Measurements from ENCODE around the gene FCHSD2. TPM values are rescaled to one million over a fixed set of nuclear protein-coding genes. Genes with fewer than 3 reads are reported as not detected.

FCHSD2 gene
- polyA plus RNA-seq, 1 donor: 48.4 TPM

DNA sequence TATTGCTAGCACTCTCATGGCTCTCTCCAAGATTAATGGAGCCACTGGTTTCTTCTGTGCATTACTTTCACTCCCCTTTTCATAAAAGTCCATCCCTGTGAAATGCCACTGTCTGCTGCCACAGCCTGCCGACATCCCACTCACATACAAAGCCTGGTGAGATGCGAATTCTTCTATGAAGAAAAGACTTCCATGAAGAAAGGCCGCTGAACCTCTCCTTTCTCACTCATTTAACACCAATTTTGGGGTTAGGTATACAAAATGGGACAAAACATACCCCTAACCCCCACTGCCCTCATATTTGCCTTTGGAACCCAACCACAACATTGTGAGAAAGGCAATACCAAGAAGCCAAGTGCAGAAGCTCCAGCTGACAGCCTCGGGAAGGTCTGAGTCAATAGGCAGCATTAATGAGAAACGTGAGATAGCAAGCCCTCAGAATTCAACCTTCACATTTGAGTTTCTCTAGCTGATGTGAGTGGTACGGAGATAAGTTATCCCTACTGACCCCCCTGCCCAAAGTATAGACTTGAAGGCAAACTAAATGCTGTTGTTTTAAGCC is 171.5 kb downstream of the FCHSD2 start:
- no peak for DNase-seq

- DNase-seq: no peak
These were observed 172.2 kb downstream of the FCHSD2 start for GRCh38 chr11:72969894-72970335.

DNA sequence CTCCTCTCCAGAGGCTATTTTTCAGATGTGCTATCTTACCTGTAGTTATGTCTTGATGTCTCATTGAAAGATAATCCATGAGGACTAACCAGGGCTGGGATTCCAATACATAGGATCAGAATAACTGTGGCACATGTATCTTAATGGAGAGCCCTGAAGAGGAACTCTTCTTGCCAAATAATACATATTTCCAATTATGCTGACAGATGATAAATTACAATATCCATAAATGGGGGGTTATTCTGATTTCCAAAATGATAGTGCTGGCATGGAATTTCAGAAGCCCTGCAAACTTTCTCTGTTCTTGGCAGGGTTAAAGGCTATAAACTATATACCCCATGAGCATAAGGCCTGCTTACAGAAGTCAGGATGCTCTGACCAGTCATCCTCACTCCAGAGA is 173.7 kb downstream of the FCHSD2 start:
- no peak for DNase-seq

DNA sequence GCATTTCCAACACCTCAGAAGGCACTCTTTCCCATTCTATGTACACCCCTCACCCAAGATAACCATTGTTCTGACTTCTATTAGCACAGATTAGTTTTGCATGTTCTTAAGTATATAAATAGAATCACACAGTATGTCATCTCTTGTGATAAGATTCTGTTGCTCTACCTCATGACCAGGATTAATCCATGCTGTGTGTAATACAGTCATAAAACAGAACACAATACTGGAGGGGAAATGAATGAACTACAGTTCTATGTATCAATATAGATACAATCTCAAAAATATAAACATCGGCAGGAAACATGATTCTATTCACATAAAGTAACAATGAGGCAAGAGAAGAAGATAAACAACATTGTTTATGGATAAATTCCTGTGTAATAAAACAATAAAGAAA is 176.4 kb downstream of the FCHSD2 start:
- DNase-seq: no peak

DNA sequence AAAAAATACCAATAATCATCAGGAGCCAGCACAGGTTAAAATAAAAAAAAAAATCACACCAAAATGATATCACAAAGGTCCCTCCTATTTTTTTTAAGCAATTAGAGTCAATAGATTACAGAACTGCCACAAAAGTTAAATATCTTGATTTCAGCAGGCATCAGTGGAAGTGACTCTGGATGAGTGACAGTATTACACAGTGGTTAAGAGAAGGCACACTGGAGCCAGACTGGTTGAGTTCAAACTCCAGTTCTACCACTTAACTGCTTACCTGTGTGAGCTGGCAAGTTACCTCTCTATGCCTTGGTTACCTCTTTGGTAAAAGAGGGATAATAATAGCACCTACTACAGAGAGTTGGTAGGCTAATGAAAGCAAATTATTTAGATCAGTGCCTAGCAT is 179.4 kb downstream of the FCHSD2 start:
- DNase-seq: no peak

- DNase-seq: no peak
These were observed 180.0 kb downstream of the FCHSD2 start for GRCh38 chr11:72962084-72962483.

DNA sequence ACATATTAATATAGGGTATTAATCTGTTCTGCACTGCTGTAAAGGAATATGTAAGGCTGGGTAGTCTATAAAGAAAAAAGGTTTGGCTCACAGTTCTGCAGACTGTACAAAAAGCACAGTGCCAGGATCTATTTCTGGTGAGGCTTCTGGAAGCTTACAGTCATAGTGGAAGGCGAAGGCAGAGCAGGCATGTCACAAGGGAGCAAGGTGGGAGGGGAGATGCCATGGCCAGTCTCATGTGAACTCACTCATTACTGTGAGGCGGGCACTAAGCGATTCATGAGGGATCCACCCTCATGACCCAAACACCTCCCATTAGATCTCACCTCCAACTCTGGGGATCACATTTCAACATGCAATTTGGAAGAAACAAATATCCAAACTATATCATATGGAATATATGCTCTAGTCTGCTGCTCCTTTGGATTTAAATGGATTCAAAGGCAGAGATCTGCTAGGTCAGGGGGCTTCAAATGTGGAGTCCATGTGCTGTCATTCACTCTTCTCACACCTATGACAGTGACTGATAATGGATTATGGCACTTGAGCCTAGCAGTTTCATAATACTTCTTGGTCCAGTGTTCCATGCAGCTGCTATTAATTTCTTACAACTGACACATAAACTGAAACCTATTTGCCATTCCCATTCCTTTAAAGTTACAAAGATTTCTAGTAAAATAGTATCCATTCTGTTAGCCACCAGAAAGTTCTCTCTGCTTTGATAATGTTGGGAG is 182.0 kb downstream of the FCHSD2 start:
- no peak for DNase-seq

- no peak for DNase-seq
These were observed 183.3 kb downstream of the FCHSD2 start for GRCh38 chr11:72958791-72959190.

DNA sequence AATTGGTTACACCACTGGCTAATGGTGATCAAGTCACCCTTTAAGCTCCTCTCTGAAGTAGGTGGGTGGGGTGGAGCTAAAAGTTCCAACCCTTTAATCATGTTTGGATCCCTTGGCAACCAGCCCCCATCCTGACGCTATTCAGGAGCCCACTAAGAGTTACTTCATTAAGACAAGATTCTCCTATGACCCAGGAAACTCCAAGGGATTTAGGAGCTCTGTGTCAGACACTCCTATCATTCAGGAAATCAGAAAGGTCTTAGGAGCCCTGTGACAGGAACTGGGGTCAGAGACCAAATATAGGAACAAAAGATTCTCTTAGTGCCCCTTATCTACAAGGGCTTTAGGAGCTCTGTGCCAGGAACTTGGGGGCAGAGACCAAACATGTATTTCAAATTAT is 186.7 kb downstream of the FCHSD2 start:
- no peak for DNase-seq

DNA sequence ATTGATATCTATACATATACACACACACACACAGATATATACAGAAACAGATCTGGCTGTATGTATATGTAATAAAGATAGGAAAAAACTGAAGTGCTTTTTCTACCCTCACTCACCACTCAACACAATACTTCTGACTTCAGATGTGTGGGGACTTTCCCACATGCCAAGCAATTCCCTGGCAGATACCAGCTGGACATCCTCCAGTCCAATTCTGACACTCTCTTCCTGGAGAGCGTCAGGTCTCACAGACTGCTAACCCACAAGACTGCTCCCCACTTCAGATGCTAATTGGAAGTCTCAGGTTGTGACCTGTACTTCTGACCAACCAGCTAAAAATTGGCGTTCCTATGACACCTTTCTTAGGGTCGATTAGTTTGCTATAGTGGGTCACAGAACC is 187.3 kb downstream of the FCHSD2 start:
- no peak for DNase-seq

DNA sequence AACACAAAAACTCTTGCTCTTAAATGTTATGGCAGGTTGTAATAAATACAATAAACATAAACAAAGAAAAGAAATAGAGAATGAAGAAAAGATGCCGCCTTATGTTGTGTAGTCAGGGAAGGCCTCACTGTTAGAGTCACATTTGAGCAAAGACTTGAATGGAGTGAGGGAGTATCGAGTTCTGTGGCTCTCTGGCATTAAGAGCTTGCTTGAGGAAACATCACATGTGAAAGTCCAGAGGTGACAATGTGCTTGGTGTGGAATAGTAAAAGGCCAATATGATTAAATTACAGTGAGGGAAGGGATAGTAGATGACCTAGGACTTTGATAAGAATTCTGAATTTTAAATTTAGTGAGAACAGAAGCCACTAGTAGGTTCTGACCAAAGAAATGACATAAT is 188.5 kb downstream of the FCHSD2 start:
- no peak for DNase-seq

DNA sequence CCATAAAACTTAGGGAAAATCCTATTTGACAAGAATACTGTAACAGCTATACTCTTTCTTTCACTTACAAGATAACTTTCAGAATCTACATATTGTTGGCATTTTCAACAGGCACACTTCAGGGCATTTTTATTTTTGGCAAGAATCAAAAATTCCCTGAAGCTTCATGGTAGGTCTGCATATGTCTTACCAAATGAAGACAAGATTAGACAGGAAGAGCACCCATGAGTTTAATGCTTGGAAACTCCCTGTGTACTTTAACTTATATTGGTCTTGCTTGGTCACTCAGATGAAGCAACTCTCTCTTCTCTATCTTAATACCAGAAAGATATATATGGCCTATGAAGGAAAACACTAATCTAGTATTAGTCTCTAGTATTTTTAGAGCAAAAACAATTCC is 190.2 kb downstream of the FCHSD2 start:
- DNase-seq: no peak

DNA sequence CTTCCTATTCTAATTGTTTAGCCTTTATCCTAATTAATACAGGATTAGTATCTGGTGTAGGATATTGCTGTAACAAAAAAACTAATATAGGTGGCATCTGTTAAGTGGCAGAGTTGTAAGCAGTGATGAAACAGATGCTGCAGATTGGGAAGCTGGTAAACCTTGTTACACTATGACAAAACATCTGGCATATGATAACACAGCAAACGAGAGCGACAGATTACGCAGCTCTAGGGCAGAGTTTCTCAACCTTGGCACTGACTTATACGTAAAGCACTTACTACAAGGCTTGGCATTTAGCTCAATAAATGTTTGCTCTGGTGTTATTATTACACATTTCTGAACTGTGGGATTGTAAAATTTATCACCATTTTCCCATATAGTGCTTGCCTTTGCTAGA is 190.9 kb downstream of the FCHSD2 start:
- DNase-seq: no peak

DNA sequence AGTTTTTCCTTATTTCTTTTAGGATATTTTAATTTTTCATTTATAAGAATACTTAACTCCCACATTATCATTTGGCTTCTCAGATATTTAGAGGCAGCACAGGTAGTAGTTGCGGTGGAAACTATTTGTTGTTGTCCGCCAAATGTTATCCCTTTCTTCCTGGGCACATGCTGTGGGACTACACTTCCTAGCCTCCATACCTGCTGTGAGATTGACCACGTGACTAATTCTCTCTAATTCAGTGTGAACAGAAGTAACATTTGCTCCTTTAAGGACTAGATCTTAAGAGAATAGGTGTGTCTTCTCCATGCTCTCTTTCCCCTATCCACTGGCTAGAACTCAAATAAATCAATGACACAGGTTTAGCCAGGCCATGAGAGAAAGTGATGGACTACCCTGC is 191.4 kb downstream of the FCHSD2 start:
- DNase-seq: no peak

DNA sequence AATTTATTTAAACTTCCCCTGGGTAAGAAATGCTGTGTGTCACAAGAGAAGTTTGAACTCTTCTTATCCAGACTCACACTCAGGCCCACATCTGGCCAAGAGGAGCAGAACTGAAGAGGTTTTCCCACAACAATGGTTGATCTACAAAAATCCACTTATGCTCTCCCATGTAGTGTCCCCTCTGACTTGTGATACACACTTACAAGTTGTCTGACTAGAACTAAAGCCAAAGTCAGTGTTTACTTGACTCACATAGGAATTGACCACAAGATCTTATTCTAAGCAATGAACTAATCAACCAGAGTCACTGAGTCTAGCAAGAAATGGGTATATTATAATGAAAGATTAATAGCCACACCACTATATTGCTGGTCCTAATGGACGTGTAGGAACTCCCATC is 194.9 kb downstream of the FCHSD2 start:
- DNase-seq: no peak

GRCh38 chr11:72943664-72944063 is 198.5 kb downstream of the FCHSD2 start:
- no peak for DNase-seq

GRCh38 chr11:72940417-72940816 is 201.7 kb downstream of the FCHSD2 start:
- no peak for DNase-seq

DNA sequence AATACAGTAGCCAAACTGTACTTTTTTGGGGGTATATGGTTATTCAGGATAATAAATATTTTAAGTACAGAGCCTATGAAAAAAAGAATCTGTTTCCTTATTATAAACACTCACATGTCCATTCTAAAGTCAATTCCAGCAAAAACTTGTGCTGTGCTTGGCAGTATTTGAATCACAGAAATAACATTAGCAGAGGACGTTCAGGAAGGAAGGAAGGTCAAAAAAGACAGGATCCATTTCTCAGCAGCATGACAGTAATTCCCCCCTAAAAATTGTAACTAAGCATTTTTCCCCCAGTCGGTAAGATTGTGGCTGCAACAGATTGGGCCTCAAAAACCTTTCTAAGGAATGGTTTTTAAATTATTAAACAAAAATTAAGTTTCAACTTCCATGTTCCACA is 203.1 kb downstream of the FCHSD2 start:
- DNase-seq: no peak

DNA sequence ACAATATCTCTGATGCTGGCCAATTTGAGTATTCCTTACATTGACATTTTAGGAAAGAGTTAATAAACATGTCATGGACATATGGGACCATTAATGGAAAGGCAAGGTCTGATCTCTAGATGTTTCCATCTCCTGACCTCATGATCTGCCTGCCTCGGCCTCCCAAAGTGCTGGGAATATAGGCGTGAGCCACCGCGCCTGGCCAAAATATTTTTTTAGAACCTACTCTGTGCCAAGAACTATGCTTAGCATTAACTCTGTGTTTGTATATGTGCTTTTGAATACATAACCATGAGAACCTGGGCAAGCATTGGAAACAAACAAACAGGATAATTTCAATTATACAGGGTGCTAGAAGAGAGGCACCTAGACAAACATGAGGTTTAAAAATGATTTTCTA is 204.7 kb downstream of the FCHSD2 start:
- no peak for DNase-seq

DNA sequence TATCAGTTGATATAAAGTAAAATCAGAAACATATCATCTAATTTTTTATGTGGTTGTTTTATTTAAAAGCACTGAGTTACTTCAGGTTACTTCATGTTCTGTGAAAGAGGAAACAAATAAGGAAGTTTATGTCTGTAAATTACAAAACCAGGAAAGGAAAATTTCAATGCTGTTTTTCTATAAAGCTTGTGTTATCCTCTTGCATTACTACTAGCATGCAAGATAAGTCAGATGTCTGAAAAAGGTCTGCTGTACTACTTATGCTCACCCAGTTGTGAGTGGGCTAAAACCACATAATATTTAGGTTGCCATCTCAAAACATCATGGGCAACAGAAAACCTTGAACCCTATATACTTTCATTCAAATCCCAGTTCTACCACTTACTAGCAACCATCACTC is 206.4 kb downstream of the FCHSD2 start:
- DNase-seq: no peak

GRCh38 chr11:72932132-72932570 is 210.0 kb downstream of the FCHSD2 start:
- DNase-seq: no peak

DNA sequence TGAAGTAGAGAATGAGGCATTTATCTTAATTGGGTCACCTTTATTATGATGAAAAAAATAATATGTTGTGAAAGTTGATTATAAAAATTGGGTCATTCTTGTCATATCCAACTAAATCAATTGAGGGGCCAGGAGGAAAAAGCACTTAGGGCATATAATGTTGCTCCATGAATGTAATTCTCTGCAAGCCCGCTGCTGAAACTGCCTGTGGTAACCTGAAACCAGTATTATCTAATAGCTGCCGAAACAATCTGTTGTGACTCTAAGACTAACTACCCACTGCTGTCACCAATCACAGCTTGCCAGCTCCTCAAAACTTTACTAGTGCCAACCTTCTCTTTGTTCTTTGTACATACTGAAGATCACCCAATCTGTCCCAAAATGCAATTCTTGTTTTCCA is 212.1 kb downstream of the FCHSD2 start:
- no peak for DNase-seq

GRCh38 chr11:72929256-72929655 is 212.9 kb downstream of the FCHSD2 start:
- no peak for DNase-seq

GRCh38 chr11:72927380-72927779 is 214.7 kb downstream of the FCHSD2 start:
- DNase-seq: no peak

Measured in left kidney (tissue), 2 donors.